ENCODE data around the gene MVD.

- no peak for TF ChIP-seq CTCF (IDR thresholded peaks at IDR 0.05)
- TF ChIP-seq POLR2AphosphoS5 (IDR thresholded peaks at IDR 0.05), result no peak
- TF ChIP-seq POLR2A (IDR thresholded peaks at IDR 0.05), result no peak
Observed at GRCh38 chr16:88667461-88667860, 4.6 kb upstream of the MVD start.

All from stomach (tissue), 4 donors.